AG09309 (cell line): ENCODE measurements around the gene TMEM89.

Source experiments
- DNase-seq: peaks from one replicate; pipeline ENCODE4 v3.0.0-alpha.2; 2010; ENCODE audit warnings: low read depth
- H3K4me3 ChIP-seq: 2 replicates; pipeline ENCODE4 v1.5.1; 2011; ENCODE audit warnings: mild to moderate bottlenecking, low read depth, low read length, moderate library complexity; ENCODE audit not compliant: control insufficient read depth
- TF ChIP-seq, protein P1 (sequence below): IDR thresholded peaks from 2 replicates; pipeline ENCODE4 v1.5.1; 2011; ENCODE audit warnings: mild to moderate bottlenecking, low read depth, low read length, inconsistent platforms; ENCODE audit not compliant: insufficient read depth, control insufficient read depth; ENCODE audit errors: missing control alignments

Gene TMEM89

DNA sequence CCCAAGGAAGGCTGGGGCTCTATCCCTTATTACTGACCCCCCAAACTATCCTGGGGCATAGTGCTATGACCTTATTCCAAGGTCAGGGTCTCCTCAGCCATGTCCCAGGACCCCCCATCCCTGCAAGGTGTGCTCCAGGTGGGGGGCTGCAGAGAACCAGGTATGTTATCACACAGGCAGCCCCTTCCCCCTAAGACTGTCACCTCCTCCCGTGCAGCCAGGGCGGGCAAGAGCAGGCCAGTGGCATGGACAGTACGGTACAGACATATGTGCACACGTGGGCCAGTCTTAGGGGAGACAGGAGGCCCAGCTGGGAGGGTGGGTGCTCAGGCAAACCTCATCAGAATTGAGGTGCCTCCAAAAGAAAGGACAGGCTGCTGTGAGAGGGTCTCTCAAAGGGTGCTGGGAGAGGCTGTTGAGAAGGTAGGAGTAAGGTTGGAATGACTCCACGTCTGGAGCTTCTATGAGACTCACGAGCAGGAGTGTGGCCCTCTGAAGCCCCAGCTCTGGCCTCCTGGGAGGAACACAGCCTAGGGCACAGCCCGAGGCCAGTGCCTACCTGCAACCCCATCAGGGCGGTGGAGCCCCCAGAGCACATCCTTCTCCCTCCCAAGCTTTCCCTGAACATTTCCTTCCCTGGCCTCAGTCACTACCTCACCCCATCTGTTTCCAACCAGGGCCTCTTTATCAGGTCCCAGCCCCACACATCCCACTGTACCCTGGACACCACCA is 24.7 kb downstream of the TMEM89 start:
- TF ChIP-seq, protein P1, sequence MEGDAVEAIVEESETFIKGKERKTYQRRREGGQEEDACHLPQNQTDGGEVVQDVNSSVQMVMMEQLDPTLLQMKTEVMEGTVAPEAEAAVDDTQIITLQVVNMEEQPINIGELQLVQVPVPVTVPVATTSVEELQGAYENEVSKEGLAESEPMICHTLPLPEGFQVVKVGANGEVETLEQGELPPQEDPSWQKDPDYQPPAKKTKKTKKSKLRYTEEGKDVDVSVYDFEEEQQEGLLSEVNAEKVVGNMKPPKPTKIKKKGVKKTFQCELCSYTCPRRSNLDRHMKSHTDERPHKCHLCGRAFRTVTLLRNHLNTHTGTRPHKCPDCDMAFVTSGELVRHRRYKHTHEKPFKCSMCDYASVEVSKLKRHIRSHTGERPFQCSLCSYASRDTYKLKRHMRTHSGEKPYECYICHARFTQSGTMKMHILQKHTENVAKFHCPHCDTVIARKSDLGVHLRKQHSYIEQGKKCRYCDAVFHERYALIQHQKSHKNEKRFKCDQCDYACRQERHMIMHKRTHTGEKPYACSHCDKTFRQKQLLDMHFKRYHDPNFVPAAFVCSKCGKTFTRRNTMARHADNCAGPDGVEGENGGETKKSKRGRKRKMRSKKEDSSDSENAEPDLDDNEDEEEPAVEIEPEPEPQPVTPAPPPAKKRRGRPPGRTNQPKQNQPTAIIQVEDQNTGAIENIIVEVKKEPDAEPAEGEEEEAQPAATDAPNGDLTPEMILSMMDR: no peak
- no peak for DNase-seq
- no peak overlapping the region for H3K4me3 ChIP-seq

DNA sequence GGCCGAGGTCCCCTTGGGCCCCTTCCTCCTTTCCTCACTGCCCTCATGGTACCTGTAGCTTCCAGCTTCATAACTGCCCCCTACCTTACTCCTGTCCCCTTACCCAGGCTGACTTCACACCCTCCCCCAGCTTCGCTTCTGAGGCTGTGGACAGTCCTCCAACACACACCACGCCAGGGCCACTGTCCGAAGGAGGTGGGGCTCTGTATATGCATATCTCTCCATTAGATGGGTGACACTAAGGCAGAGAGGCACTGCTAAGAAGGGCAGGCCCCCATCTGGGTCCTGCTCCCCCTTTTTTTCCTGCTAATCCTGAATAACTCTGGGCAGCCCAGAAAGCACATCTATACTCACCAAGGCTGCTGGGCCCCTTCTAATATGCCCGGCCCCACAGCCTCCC is 25.4 kb downstream of the TMEM89 start:
- TF ChIP-seq, protein P1: no peak
- no peak for DNase-seq
- H3K4me3 ChIP-seq: no peak overlapping the region

DNA sequence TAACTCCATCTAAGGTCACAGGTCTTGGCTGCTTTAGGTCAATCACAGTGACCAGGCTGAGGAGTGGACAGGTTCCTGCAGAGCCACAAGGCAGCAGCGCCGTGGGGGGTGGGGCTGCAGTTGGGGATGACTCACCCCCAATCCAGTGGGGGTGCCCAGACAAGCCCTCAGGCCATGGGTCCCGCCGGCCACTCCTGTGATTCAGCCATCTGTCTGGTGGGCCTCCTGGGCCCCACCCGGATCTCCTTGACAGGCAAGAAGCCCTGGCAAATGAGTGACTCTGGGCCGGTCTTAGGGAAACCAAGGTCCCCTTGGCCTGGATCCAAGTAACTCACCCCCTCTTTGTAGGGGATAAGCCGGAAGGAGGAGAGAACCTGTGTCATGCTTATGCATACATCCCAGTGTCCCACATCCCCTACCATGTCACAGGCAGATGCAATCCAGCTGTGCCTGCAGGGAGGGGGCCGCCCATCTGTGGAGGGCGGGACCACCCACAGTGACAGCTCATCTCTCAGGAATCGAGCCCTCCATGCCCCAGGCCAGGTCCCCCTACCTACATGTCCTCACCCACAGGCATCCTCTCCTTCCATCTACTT is 25.9 kb downstream of the TMEM89 start:
- DNase-seq: peak; percentile 72
- H3K4me3 ChIP-seq: peak overlapping the region; percentile 62
- TF ChIP-seq, protein P1: no peak

DNA sequence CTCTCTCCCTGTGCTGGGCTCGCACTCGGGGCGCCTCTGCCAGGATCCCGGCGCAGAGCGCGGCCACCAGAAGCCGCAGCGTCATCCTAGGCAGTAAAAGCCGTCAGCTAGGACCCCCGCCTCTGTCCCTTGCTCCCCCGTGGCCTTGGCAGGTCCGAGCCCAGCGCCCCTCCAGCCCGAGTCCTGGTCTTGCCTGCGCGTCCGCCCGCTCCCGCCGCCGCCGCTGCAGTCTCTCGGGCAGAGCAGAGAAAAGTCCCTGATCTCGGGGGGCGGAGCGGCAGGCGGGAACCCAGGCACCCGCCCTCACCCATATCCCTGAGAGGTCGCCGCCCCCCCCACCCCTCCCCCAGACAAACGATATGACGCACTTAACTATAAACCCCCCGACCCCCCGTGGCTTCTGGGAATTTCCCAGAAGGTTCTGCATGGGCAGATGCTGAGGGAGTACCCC is 26.5 kb downstream of the TMEM89 start, which contains the start of gene COL7A1:
TSS of gene COL7A1 (minus strand) at position 255 of the 451 bp plus-strand sequence. CDS start at position 85, 170 bp downstream.
- no peak for DNase-seq
- TF ChIP-seq, protein P1: no peak
- H3K4me3 ChIP-seq: peak within 1 kb of the TSS; percentile 62

DNA sequence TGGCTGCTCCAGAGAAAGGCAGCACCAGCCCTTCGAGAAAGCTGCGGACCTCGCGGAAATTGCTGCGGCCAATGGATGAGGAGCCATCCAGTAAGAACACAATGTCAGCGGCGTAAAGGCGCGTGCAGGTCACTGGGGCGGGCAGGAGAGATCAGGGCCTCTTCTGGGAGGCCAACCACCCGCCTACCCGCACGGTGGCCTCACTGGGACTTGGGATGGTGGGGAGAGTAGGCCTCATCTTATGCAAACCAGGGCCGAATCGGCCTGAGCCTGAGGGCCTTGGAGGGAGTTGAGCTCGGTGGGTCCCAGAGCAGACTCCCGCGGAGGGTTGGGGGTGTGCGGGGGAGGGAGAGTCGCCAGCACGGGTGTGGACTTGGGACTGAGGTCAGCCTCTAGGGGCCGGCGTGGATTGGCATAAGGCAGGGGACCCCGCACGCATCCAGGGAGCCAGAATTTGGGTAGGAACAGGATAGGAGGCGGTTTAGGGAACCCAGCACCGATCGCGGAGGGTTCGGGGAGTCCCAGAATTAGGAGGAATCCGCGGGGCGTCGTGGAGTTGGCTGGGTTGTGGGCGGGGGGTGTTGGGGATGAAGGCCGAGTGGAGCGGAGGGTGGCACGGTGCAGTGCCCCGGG is 27.0 kb downstream of the TMEM89 start:
- H3K4me3 ChIP-seq: peak overlapping the region; percentile 62
- DNase-seq: no peak
- TF ChIP-seq, protein P1: no peak

DNA sequence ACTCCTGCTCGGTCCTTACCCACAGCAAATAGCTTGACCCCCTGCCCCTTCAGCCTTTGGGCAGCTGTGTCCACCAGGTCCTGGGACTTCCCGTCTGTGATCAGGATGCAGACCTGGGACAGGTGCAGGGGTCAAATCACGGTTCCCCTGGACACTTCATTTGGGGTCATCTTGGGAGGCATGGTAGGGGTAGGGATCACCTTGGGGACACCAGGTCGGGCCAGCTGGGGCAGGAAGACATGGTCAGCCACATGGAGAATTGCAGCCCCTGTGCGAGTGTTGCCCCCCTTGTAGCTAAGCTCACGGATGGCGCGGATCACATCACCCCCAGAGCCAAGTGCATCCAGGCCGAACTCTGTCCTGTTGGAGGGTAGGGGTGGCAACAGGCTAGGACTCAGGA is 28.2 kb downstream of the TMEM89 start:
- DNase-seq: no peak
- peak overlapping the region; percentile 62 for H3K4me3 ChIP-seq
- TF ChIP-seq, protein P1: no peak
